ENCODE data around the gene JMJD8.
A peak's percentile ranks its signal among the peaks of the same experiment; 100 is the strongest.

JMJD8 gene

DNA sequence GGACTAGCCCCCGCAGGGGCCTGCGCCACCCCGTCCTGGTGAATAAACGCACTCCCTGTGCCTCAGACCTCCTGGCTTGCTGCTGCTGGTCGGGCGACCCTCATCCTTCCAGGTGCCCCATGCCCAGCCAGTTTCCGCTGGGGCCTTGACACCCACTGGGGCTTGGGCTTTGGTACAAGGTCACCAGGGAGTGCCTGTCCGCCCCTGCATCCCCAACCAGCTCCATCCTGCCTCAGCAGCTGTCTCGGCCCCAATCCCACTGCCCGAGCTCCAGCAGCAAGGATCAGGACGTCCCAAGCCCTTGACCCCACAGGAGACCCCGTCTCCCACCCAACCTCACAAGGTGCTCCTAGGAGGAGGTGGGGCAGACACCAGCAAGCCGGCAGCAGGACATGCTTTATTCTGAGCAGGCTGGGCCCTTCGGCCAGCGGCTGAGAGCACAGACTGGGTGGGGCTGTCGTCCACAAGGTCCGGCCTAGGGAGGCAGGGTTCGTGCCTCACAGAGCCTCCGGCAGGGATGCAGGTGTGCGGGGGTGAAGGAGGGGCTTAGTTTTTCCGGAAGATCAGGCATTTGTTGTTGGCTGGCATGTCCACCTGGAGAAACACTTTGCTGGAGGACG lies 50.0 kb downstream of the JMJD8 start:
- H3K36me3 ChIP-seq = peaks cover 15 to 32% (median 25%) of the 10 kb centered on the region in 11 experiments; a peak in 21 of 22 replicates
- no peak for TF ChIP-seq Cebpa-rat (IDR thresholded peaks at IDR 0.05)
- H3K4me2 ChIP-seq = peak overlapping the region in 8 of 11 experiments; percentile 82 to 97 (median 91); a peak in 11 of 22 replicates
- peak overlapping the region in 4 of 10 experiments; percentile 85 to 98 (median 90); a peak in 3 of 20 replicates for H3K4me3 ChIP-seq
- no peak overlapping the region for H3K27ac ChIP-seq
- no peaks in the 10 kb centered on the region for H3K9me3 ChIP-seq (replicated peaks in 1 of 11)
- H4K20me1 ChIP-seq = peaks cover 0 to 61% (median 44%) of the 10 kb centered on the region in 11 experiments; a peak in 19 of 22 replicates
- peak overlapping the region in 9 of 11 experiments; percentile 82 to 94 (median 91); a peak in 11 of 22 replicates for H3K9ac ChIP-seq
- H3K4me1 ChIP-seq = peaks cover 43 to 53% (median 47%) of the 10 kb centered on the region in 10 experiments
- no peaks in the 10 kb centered on the region for H3K27me3 ChIP-seq

DNA sequence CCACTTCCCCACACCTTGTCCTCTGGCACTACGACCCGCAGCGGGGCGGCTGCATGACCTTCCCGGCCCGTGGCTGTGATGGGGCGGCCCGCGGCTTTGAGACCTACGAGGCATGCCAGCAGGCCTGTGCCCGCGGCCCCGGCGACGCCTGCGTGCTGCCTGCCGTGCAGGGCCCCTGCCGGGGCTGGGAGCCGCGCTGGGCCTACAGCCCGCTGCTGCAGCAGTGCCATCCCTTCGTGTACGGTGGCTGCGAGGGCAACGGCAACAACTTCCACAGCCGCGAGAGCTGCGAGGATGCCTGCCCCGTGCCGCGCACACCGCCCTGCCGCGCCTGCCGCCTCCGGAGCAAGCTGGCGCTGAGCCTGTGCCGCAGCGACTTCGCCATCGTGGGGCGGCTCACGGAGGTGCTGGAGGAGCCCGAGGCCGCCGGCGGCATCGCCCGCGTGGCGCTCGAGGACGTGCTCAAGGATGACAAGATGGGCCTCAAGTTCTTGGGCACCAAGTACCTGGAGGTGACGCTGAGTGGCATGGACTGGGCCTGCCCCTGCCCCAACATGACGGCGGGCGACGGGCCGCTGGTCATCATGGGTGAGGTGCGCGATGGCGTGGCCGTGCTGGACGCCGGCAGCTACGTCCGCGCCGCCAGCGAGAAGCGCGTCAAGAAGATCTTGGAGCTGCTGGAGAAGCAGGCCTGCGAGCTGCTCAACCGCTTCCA lies 50.6 kb downstream of the JMJD8 start:
- H3K9ac ChIP-seq = 0 out of 22 replicates have a peak overlapping the region, but pooled peaks of 1 of the 11 experiments have one; percentile 23
- H4K20me1 ChIP-seq = peaks cover 0 to 68% (median 49%) of the 10 kb centered on the region in 11 experiments; a peak in 19 of 22 replicates
- no peak for TF ChIP-seq Cebpa-rat (IDR thresholded peaks at IDR 0.05)
- H3K27me3 ChIP-seq = no peaks in the 10 kb centered on the region
- H3K4me1 ChIP-seq = peaks cover 36 to 46% (median 41%) of the 10 kb centered on the region in 10 experiments
- no peaks in the 10 kb centered on the region for H3K9me3 ChIP-seq (replicated peaks in 1 of 11)
- H3K4me3 ChIP-seq = no peak overlapping the region
- peaks cover 15 to 38% (median 31%) of the 10 kb centered on the region in 11 experiments; a peak in 21 of 22 replicates for H3K36me3 ChIP-seq
- no peak overlapping the region for H3K27ac ChIP-seq
- no peak overlapping the region for H3K4me2 ChIP-seq

DNA sequence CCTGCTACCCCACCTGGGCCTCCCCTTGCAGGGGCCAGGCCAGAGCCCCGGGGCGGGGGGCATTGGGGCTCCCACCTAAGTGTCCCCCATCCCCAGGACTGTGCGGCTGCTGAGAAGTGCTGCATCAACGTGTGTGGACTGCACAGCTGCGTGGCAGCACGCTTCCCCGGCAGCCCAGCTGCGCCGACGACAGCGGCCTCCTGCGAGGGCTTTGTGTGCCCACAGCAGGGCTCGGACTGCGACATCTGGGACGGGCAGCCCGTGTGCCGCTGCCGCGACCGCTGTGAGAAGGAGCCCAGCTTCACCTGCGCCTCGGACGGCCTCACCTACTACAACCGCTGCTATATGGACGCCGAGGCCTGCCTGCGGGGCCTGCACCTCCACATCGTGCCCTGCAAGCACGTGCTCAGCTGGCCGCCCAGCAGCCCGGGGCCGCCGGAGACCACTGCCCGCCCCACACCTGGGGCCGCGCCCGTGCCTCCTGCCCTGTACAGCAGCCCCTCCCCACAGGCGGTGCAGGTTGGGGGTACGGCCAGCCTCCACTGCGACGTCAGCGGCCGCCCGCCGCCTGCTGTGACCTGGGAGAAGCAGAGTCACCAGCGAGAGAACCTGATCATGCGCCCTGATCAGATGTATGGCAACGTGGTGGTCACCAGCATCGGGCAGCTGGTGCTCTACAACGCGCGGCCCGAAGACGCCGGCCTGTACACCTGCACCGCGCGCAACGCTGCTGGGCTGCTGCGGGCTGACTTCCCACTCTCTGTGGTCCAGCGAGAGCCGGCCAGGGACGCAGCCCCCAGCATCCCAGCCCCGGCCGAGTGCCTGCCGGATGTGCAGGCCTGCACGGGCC lies 51.4 kb downstream of the JMJD8 start:
- Histone ChIP-seq H3K4me3 (no peak overlapping the region), H3K4me2 (no peak overlapping the region), H3K27ac (no peak overlapping the region), H4K20me1 (peaks cover 0 to 76% (median 53%) of the 10 kb centered on the region in 11 experiments; a peak in 19 of 22 replicates), H3K27me3 (no peaks in the 10 kb centered on the region), H3K9me3 (replicated peaks in 1 of 11) (no peaks in the 10 kb centered on the region), H3K4me1 (peaks cover 29 to 42% (median 35%) of the 10 kb centered on the region in 10 experiments), H3K9ac (no peak overlapping the region), H3K36me3 (peaks cover 15 to 46% (median 36%) of the 10 kb centered on the region in 11 experiments; a peak in 21 of 22 replicates)
- TF ChIP-seq Cebpa-rat (IDR thresholded peaks at IDR 0.05) = no peak

DNA sequence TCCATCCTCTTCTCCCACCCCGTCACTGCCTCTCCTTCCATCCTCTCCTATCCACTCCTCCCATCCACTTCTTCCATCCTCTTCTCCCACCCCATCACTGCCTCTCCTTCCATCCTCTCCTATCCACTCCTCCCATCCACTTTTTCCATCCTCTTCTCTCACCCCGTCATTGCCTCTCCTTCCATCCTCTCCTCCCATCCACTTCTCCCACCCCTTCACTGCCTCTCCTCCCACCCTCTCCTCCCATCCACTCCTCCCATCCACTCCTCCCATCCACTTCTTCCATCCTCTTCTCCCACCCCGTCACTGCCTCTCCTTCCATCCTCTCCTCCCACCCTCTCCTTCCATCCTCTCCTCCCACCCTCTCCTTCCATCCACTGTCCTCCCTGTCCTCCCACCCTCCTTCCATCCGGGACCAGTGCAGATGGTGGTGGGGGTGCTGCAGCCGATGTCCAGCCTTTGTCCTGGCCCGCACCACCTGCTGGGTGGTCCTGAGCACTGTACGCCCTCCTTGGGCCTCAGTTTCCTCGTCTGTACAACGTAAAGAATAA lies 52.3 kb downstream of the JMJD8 start:
- H3K4me1 ChIP-seq = peaks cover 24 to 44% (median 31%) of the 10 kb centered on the region in 10 experiments
- no peak overlapping the region for H3K4me2 ChIP-seq
- H3K9ac ChIP-seq = no peak overlapping the region
- H3K27ac ChIP-seq = no peak overlapping the region
- peaks cover 0 to 84% (median 53%) of the 10 kb centered on the region in 11 experiments; a peak in 19 of 22 replicates for H4K20me1 ChIP-seq
- no peak overlapping the region for H3K4me3 ChIP-seq
- H3K36me3 ChIP-seq = peaks cover 21 to 55% (median 44%) of the 10 kb centered on the region in 11 experiments; a peak in 21 of 22 replicates
- no peaks in the 10 kb centered on the region for H3K27me3 ChIP-seq
- no peaks in the 10 kb centered on the region for H3K9me3 ChIP-seq (replicated peaks in 1 of 11)
- no peak for TF ChIP-seq Cebpa-rat (IDR thresholded peaks at IDR 0.05)
